Measurements from ENCODE around the gene BTBD16. TPM values are rescaled to one million over a fixed set of nuclear protein-coding genes. Genes with fewer than 3 reads are reported as not detected.

BTBD16 gene
- total RNA-seq, 1 donor from 2014 or later = not detected

DNA sequence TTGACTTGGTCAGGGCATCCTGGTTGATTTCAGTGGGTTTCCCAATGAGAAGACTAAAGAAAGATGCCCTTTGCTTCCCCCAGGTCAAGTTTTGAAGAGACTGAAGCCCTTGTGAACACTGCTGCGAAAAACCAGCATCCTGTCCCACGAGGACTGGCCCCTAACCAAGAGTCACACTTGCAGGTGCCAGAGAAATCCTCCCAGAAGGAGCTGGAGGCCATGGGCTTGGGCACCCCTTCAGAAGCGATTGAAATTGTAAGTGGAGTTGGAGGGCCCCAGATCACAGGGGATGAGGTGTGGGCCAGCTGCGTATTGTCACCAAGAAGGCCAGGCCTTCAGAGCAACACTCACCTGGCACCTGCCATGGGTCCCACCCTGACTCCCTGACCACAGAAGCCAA lies 43.3 kb upstream of the BTBD16 start:
- intact Hi-C loops (cut with DNase I) = no loop called here
- Histone ChIP-seq H3K4me3 (no peak overlapping the region), H3K27me3 (no peaks in the 10 kb centered on the region), H3K27ac (no peak overlapping the region), H3K4me1 (no peaks in the 10 kb centered on the region), H3K9me3 (no peaks in the 10 kb centered on the region), H3K36me3 (peaks cover 0 to 41% of the 10 kb centered on the region in 2 donors)
- no peak for DNase-seq (ENCODE audit: extremely low spot score in 2 of 2)
- TF ChIP-seq, protein P1, sequence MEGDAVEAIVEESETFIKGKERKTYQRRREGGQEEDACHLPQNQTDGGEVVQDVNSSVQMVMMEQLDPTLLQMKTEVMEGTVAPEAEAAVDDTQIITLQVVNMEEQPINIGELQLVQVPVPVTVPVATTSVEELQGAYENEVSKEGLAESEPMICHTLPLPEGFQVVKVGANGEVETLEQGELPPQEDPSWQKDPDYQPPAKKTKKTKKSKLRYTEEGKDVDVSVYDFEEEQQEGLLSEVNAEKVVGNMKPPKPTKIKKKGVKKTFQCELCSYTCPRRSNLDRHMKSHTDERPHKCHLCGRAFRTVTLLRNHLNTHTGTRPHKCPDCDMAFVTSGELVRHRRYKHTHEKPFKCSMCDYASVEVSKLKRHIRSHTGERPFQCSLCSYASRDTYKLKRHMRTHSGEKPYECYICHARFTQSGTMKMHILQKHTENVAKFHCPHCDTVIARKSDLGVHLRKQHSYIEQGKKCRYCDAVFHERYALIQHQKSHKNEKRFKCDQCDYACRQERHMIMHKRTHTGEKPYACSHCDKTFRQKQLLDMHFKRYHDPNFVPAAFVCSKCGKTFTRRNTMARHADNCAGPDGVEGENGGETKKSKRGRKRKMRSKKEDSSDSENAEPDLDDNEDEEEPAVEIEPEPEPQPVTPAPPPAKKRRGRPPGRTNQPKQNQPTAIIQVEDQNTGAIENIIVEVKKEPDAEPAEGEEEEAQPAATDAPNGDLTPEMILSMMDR (IDR thresholded peaks at IDR 0.05) = no peak
- no peak for TF ChIP-seq POLR2AphosphoS5 (IDR thresholded peaks at IDR 0.05; ENCODE audit: insufficient read depth in 1 of 2, low read depth in 1 of 2)

DNA sequence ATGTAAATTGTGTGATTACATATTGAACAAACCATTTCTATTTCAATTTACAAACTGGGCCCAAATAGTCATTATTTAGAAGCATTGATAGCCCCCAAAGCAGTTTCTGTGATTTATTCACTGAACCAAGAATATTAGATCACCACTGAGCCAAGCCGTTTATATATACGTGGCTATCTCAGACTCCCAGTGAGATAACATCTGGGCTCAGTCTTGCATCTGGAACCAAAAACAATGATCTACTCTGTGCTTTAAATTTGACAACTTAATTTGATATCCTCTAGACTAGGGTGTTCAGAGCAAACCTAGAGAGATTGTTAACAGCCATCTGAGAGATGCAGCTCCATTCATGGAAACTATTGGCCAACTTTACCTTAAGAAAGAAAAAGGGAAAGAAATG lies 41.4 kb upstream of the BTBD16 start:
- H3K27me3 ChIP-seq = no peaks in the 10 kb centered on the region
- no peaks in the 10 kb centered on the region for H3K4me1 ChIP-seq
- H3K9me3 ChIP-seq = no peaks in the 10 kb centered on the region
- H3K27ac ChIP-seq = no peak overlapping the region
- intact Hi-C loops (cut with DNase I) = no loop called here
- H3K36me3 ChIP-seq = peaks cover 0 to 31% of the 10 kb centered on the region in 2 donors
- TF ChIP-seq POLR2AphosphoS5 (IDR thresholded peaks at IDR 0.05; ENCODE audit: insufficient read depth in 1 of 2, low read depth in 1 of 2) (no peak), POLR2A (IDR thresholded peaks at IDR 0.05) (no peak)
- TF ChIP-seq, protein P1 (IDR thresholded peaks at IDR 0.05) = no peak
- DNase-seq (ENCODE audit: extremely low spot score in 2 of 2) = no peak
- no peak overlapping the region for H3K4me3 ChIP-seq

DNA sequence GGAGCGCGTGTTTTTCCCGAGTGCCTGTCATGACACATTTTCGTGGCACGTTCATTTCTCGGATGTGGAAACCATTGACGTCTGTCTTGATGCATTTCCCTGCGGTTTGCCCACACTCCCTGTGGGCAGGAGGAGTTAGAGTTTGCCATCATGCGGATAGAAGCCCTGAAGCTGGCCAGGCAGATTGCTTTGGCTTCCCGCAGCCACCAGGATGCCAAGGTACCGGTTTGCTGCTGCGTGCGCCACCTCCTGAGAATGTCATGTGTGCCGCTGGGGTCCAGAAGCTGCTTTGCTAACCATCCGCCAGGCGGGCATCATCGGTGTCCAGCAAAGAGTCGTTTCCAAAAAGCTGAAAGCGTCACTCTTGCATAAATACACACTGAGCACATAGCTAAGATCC lies 40.9 kb upstream of the BTBD16 start:
- H3K27me3 ChIP-seq = no peaks in the 10 kb centered on the region
- peaks cover 0 to 31% of the 10 kb centered on the region in 2 donors for H3K36me3 ChIP-seq
- intact Hi-C loops (cut with DNase I) = no loop called here
- H3K4me3 ChIP-seq = no peak overlapping the region
- H3K4me1 ChIP-seq = no peaks in the 10 kb centered on the region
- TF ChIP-seq, protein P1 (IDR thresholded peaks at IDR 0.05) = no peak
- no peak for TF ChIP-seq POLR2AphosphoS5 (IDR thresholded peaks at IDR 0.05; ENCODE audit: insufficient read depth in 1 of 2, low read depth in 1 of 2)
- TF ChIP-seq POLR2A (IDR thresholded peaks at IDR 0.05) = no peak
- no peak overlapping the region for H3K27ac ChIP-seq
- H3K9me3 ChIP-seq = no peaks in the 10 kb centered on the region
- DNase-seq (ENCODE audit: extremely low spot score in 2 of 2) = no peak

DNA sequence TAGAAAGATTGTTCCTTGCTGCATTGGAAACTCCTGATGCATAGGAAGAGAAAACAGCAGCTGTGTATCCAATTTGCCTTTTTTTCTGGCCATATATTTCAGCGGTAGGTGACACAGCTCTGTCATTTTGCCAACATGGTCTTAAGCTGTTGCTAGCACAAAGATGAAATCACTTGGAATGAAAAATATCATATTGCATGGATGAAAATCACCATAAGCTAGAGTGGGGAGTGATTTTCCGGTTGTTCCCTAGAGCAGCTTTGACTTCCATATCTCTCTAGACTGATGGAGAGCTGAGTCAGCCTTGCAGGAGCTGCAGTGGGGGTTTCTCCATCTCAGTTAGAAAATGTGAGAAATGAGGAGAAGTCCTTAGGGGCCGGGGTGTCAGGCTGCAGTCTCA lies 38.3 kb upstream of the BTBD16 start:
- H3K9me3 ChIP-seq = no peaks in the 10 kb centered on the region
- no peak overlapping the region for H3K27ac ChIP-seq
- H3K36me3 ChIP-seq = peaks cover 0 to 30% of the 10 kb centered on the region in 2 donors
- intact Hi-C loops (cut with DNase I) = no loop called here
- H3K27me3 ChIP-seq = no peaks in the 10 kb centered on the region
- no peak for TF ChIP-seq POLR2A (IDR thresholded peaks at IDR 0.05)
- TF ChIP-seq, protein P1 (IDR thresholded peaks at IDR 0.05) = no peak
- no peak for TF ChIP-seq POLR2AphosphoS5 (IDR thresholded peaks at IDR 0.05; ENCODE audit: insufficient read depth in 1 of 2, low read depth in 1 of 2)
- H3K4me3 ChIP-seq = no peak overlapping the region
- DNase-seq (ENCODE audit: extremely low spot score in 2 of 2) = no peak
- no peaks in the 10 kb centered on the region for H3K4me1 ChIP-seq

DNA sequence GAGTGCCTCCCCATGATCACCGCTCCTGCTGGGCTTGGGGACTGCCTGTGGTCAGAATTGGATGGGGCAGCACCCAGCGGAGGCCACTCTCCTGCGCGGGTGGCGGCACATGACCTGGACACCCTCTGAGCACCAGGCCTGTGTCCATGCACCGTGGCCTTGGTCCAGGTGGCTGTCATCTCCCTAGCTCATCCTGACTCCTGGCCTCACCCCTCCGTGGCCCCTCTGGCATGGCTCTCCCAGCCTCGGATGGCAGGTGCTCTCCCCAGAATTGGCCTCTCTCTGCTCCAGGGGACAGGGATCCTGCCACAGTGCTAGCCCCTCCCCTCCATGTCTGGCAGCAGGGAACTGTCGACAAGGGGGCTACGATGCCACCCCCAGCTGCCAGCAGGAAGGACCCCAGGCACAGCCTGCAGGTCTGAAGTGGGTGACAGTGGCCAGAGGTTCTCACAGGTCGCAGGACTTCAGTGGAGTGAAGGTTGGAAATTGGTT lies 37.2 kb upstream of the BTBD16 start:
- no peaks in the 10 kb centered on the region for H3K4me1 ChIP-seq
- intact Hi-C loops (cut with DNase I) = no loop called here
- H3K27me3 ChIP-seq = no peaks in the 10 kb centered on the region
- DNase-seq (ENCODE audit: extremely low spot score in 2 of 2) = no peak
- H3K9me3 ChIP-seq = no peaks in the 10 kb centered on the region
- no peak overlapping the region for H3K4me3 ChIP-seq
- H3K36me3 ChIP-seq = peaks cover 0 to 30% of the 10 kb centered on the region in 2 donors
- no peak for TF ChIP-seq POLR2AphosphoS5 (IDR thresholded peaks at IDR 0.05; ENCODE audit: insufficient read depth in 1 of 2, low read depth in 1 of 2)
- TF ChIP-seq, protein P1 (IDR thresholded peaks at IDR 0.05) = no peak
- TF ChIP-seq POLR2A (IDR thresholded peaks at IDR 0.05) = no peak
- H3K27ac ChIP-seq = no peak overlapping the region
